ENCODE data around the gene CFAP298.
"Not testable (repeated sequence)": the region's sequence is repeated elsewhere in the genome, so short reads cannot be mapped to it uniquely, and the experiment has no call there.

CFAP298 gene

GRCh38 chr21:32612075-32612998, at the start of gene CFAP298:
Gene CFAP298, minus strand, starts transcription at chr21:32612377. Its CDS starts 134 bp downstream, at chr21:32612243.
- DNase-seq (ENCODE audit: low spot score) = peak; percentile 91

DNA sequence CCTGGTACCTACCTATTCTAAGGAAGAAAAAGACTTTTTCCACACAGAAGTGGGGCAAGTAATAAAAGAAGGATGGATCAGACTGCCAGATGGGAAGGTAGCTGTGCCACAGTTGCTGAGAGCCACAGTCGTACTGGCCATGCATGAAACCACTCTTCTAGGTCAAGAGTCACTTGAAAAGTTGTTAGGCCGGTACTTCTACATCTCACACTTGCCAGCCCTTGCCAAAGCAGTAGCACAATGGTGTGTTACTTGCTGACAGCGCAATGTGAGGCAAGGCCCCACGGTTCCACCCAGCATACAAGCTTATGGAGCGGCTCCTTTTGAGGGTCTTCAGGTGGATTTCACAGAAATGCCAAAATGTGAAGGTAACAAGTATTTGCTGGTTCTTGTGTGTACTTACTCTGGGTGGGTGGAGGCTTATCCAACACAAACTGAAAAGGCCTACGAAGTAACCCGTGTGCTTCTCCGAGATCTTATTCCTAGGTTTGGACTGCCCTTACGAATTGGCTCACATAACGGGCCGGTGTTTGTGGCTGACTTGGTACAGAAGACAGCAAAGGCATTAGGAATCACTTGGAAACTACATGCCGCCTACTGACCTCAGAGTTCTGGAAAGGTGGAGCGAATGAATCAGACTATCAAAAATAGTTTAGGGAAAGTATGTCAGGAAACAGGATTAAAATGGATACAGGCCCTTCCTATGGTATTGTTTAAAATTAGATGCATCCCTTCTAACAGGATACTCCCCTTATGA, 49.0 kb upstream of the CFAP298 start:
- not testable (repeated sequence) for DNase-seq (ENCODE audit: low spot score)

DNA sequence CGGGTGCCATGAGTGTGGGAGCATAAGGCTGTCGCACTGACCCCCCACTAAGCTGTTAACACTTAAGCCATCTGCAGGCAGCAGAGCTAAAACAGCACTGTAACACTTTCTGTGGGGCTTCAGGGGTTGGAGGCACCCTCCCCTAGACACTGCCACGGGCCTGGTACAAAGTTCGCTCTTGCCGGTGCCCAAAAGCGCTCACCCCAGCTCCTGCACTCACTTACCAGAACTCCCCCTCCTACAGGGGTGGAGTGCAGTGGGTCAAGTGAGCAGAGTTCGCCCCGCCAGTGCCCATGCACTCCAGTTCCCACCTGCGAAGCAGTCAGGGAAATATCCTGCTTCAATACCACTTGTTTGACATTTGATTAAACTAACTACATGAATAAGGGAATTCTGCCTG, 46.3 kb upstream of the CFAP298 start:
- no peak for DNase-seq (ENCODE audit: low spot score)

GRCh38 chr21:32653326-32653901, 41.2 kb upstream of the CFAP298 start:
- peak; percentile 25 for DNase-seq (ENCODE audit: low spot score)

GRCh38 chr21:32648165-32648564, 36.0 kb upstream of the CFAP298 start:
- DNase-seq (ENCODE audit: low spot score) = no peak

- DNase-seq (ENCODE audit: low spot score) = no peak
These were observed 33.3 kb upstream of the CFAP298 start for GRCh38 chr21:32645261-32646182.

DNA sequence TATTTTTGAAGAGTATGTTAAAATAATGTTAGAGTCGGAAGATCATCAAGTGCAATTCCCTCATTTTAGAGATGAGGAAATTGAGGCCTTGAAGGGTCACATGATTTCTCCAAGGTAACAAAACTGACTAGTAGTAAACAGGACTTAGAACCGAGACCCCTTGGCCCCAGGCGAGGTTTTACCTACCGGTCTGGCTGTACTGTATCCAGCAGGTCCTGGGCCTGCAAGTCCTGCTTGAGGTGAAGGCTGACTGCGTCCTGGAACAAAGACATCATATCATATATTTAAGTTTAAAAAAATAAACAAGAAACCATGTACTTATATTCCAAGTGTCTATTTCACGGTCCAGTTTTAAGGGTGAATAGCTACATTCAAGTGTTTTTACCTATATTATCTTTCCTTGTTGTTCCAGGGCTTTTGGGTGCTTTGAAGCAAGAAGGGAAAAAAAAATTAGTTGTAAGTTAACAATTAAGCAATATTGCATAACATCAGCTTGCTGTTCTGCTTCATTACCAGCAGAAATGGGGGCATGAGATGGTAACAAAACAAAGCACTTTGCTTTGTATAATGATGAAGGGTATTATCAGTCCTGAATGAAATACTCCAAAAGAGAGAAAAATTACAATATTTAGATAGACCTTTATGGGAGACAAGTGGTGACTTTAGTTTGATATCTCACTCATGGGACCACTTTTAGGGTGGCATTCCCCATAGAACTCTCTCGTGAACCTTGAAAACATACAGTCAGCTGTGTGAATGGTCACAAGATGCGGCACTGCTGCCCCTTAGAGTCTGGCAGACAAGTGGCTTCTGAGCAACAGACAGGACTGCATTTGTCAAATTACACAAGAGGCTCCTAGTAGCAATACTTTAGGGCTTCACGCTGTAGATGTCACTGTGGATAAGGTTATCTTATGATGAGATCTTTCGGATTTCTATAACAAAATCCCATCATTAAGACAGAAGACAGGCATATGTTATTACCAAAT, 29.8 kb upstream of the CFAP298 start:
- no peak for DNase-seq (ENCODE audit: low spot score)

- DNase-seq (ENCODE audit: low spot score) = no peak
These were observed 14.5 kb upstream of the CFAP298 start for GRCh38 chr21:32626621-32627196.

GRCh38 chr21:32618218-32618617, 6.0 kb upstream of the CFAP298 start:
- not testable (repeated sequence) for DNase-seq (ENCODE audit: low spot score)

GRCh38 chr21:32613436-32614043, 1.4 kb upstream of the CFAP298 start:
- no peak for DNase-seq (ENCODE audit: low spot score)

DNA sequence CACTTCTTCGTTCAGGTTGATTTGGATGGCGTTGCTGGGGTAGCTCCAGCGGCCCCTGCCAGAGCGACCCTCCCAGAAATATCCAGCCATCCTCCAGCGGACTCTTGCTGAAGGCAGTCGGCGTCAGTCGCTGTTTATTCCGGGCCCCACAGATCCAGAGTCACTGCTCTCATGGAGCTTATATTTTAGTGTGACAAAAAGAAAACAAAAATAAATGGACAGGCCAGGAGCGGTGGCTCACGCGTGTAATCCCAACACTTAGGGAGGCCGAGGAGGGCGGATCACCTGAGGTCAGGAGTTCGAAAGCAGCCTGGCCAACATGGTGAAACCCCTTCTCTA, 791 bp upstream of the CFAP298 start:
- no peak for DNase-seq (ENCODE audit: low spot score)

GRCh38 chr21:32611471-32611997, 643 bp downstream of the CFAP298 start:
- DNase-seq (ENCODE audit: low spot score) = peak; percentile 13

GRCh38 chr21:32610940-32611339, 1.2 kb downstream of the CFAP298 start:
- not testable (repeated sequence) for DNase-seq (ENCODE audit: low spot score)

GRCh38 chr21:32608851-32609250, 3.3 kb downstream of the CFAP298 start:
- DNase-seq (ENCODE audit: low spot score) = no peak

GRCh38 chr21:32605469-32605868, 6.7 kb downstream of the CFAP298 start:
- DNase-seq (ENCODE audit: low spot score) = no peak

DNA sequence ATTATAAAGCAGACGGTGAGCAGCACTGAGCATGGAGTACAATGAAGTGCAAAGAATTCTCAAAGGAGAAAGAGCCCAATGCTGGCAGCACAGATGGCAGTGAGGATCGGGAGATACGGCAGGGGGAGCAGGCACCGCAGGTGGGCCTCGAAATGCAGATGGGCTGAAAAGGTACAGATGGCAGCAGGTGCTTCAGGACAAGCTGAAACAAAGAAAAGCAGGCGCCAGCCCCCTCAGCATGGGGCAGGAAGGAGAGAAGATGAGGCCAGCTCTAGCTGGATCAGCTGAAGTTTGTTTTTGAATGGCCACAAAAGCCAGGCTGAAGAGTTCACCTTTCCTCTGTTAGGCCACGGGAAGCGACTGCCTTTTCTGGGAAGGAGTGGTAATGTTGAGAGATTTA, 7.7 kb downstream of the CFAP298 start:
- no peak for DNase-seq (ENCODE audit: low spot score)

DNA sequence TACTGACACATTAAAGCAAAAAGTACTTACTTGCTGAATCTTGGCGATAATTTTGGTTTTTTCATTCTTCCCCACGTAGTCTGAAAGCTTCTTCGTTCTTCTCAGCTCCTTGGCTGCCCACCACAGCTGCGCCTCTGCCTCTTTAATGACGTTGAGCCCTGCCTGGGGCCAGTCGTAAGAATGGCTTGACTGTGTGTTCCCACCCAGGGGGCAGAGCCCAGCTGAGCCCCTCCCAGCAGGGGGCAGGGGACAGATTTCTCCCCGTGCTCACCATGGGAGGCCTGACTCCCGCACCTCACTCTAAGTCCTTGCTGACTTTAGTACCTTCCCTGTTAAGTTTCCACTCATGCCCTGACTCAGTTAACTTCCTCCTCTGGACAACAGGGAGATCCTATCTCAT, 9.0 kb downstream of the CFAP298 start:
- no peak for DNase-seq (ENCODE audit: low spot score)

- no peak for DNase-seq (ENCODE audit: low spot score)
These were observed 10.1 kb downstream of the CFAP298 start for GRCh38 chr21:32602099-32602498.

DNA sequence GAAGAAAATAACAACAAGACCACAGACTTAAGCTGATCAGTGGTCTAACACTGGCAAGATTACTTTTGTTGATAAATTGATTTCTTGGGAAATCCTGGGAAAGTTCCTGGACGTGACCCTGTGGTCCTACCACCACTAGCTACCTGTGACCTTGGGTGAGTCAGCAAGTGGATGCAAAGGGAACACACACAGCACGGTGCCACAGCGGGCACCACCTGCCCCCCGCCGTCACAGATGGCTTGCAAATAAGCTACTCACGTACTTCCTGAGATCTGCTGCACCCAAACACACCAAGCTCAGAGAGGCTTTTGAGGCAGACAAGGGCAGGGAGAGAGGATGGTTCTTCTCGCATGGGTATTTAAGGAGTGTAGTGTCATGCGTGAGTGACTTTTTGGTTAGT, 12.7 kb downstream of the CFAP298 start:
- DNase-seq (ENCODE audit: low spot score) = no peak

Data from CD4-positive, alpha-beta T cell treated with Interleukin-2 at 100 ng/mL for 4 hours (primary cell).